HG03196 (cell line): ENCODE data around the gene USE1.

Source experiments
- ATAC-seq: cut with Tn5 transposase; IDR thresholded peaks from one replicate; pipeline ENCODE4 v1.9.1; 2021; ENCODE audit not compliant: unreplicated experiment

The USE1 gene

GRCh38 chr19:17205237-17206140, 9.7 kb upstream of the USE1 start:
- no peak for ATAC-seq

GRCh38 chr19:17206736-17207581, 8.2 kb upstream of the USE1 start:
- no peak for ATAC-seq

- ATAC-seq: no peak
These were observed 5.8 kb upstream of the USE1 start for GRCh38 chr19:17209126-17210036.

- no peak for ATAC-seq
These were observed 4.9 kb upstream of the USE1 start for GRCh38 chr19:17210296-17210695.

GRCh38 chr19:17211547-17212446, 3.4 kb upstream of the USE1 start:
- no peak for ATAC-seq

GRCh38 chr19:17213334-17213733, 1.8 kb upstream of the USE1 start:
- ATAC-seq: no peak

- no peak for ATAC-seq
These were observed 540 bp upstream of the USE1 start for GRCh38 chr19:17214508-17215126.

GRCh38 chr19:17216058-17216670, 1.0 kb downstream of the USE1 start:
- no peak for ATAC-seq

GRCh38 chr19:17219286-17219685, 4.1 kb downstream of the USE1 start:
- no peak for ATAC-seq

GRCh38 chr19:17220207-17220758, 5.1 kb downstream of the USE1 start:
- ATAC-seq: no peak

- ATAC-seq: no peak
These were observed 9.9 kb downstream of the USE1 start for GRCh38 chr19:17225053-17225452.

- peak; percentile 86 for ATAC-seq
These were observed 11.1 kb downstream of the USE1 start, which contains the start of gene OCEL1 for GRCh38 chr19:17226002-17226933. Gene OCEL1 (plus strand): TSS chr19:17226226. CDS start chr19:17226248, 22 bp downstream.

GRCh38 chr19:17227798-17228367, 12.7 kb downstream of the USE1 start:
- no peak for ATAC-seq

- no peak for ATAC-seq
These were observed 14.7 kb downstream of the USE1 start for GRCh38 chr19:17229890-17230289.

GRCh38 chr19:17232258-17232657, 17.1 kb downstream of the USE1 start:
- ATAC-seq: no peak

- ATAC-seq: peak; percentile 35
These were observed 19.7 kb downstream of the USE1 start for GRCh38 chr19:17234911-17235299.

- ATAC-seq: peak; percentile 66
These were observed 20.3 kb downstream of the USE1 start for GRCh38 chr19:17235300-17235970.
